DMS53 treated with DMSO at 0.1 percent for 48 hours (cell line): ENCODE measurements around the gene PDS5B.
"Not testable (repeated sequence)": the region's sequence is repeated elsewhere in the genome, so short reads cannot be mapped to it uniquely, and the experiment has no call there.

Source experiments
- DNase-seq: peaks from one replicate; lab custom pipeline; 2025; ENCODE audit not compliant: unreplicated experiment; lab: John Stamatoyannopoulos, UW

Gene PDS5B

GRCh38 chr13:32586080-32586900, at the start of gene PDS5B:
Gene PDS5B (plus strand): TSS chr13:32586452. CDS start chr13:32648773, 62,321 bp downstream.
- peak; percentile 91 for DNase-seq

- no peak for DNase-seq
Measured at GRCh38 chr13:32537580-32538142, 48.6 kb upstream of the PDS5B start.

- peak; percentile 10 for DNase-seq
Measured at GRCh38 chr13:32538143-32538620, 48.1 kb upstream of the PDS5B start.

GRCh38 chr13:32538621-32539246, 47.5 kb upstream of the PDS5B start, which contains the start of gene N4BP2L2:
Gene N4BP2L2 (minus strand): TSS chr13:32538795. CDS start chr13:32537027, 1,768 bp downstream.
- peak; percentile 95 for DNase-seq

GRCh38 chr13:32542221-32542620, 44.0 kb upstream of the PDS5B start:
- DNase-seq: no peak

GRCh38 chr13:32545083-32545482, 41.2 kb upstream of the PDS5B start:
- no peak for DNase-seq

GRCh38 chr13:32548837-32549236, 37.4 kb upstream of the PDS5B start:
- no peak for DNase-seq

- no peak for DNase-seq
Measured at GRCh38 chr13:32549788-32550187, 36.5 kb upstream of the PDS5B start.

- no peak for DNase-seq
Measured at GRCh38 chr13:32553720-32554119, 32.5 kb upstream of the PDS5B start.

- DNase-seq: no peak
Measured at GRCh38 chr13:32555613-32556012, 30.6 kb upstream of the PDS5B start.

- not testable (repeated sequence) for DNase-seq
Measured at GRCh38 chr13:32560842-32561241, 25.4 kb upstream of the PDS5B start.

GRCh38 chr13:32575687-32576086, 10.6 kb upstream of the PDS5B start:
- DNase-seq: not testable (repeated sequence)

- DNase-seq: no peak
Measured at GRCh38 chr13:32577032-32577431, 9.2 kb upstream of the PDS5B start.

GRCh38 chr13:32581177-32581786, 5.0 kb upstream of the PDS5B start:
- DNase-seq: peak; percentile 35

GRCh38 chr13:32582281-32582680, 4.0 kb upstream of the PDS5B start:
- DNase-seq: no peak

GRCh38 chr13:32582991-32583390, 3.3 kb upstream of the PDS5B start:
- DNase-seq: no peak

GRCh38 chr13:32585550-32586079, 637 bp upstream of the PDS5B start:
- no peak for DNase-seq

GRCh38 chr13:32587011-32587810, 959 bp downstream of the PDS5B start:
- peak; percentile 26 for DNase-seq

- DNase-seq: no peak
Measured at GRCh38 chr13:32587811-32588170, 1.5 kb downstream of the PDS5B start.

GRCh38 chr13:32588736-32589135, 2.5 kb downstream of the PDS5B start:
- DNase-seq: no peak
